Type B pancreatic cell (in vitro differentiated cells): ENCODE measurements around the gene SMYD3. TPM values are rescaled to one million over a fixed set of nuclear protein-coding genes. Genes with fewer than 3 reads are reported as not detected.

ENCODE experiments used
- DNase-seq: peaks from one replicate; pipeline ENCODE4 v3.0.0; 2021; ENCODE audit warnings: mixed read lengths; ENCODE audit not compliant: unreplicated experiment; ENCODE audit errors: extremely low spot score
- H3K27ac Mint-ChIP-seq: 2 replicates; pipeline ENCODE4 v1.8.0; 2021; ENCODE audit warnings: mild to moderate bottlenecking, mixed read lengths
- H3K27me3 Mint-ChIP-seq: 2 replicates; pipeline ENCODE4 v1.8.0; 2021; ENCODE audit warnings: mixed read lengths
- H3K36me3 Mint-ChIP-seq: 2 replicates; pipeline ENCODE4 v1.8.0; 2021; ENCODE audit warnings: mixed read lengths
- H3K4me1 Mint-ChIP-seq: one replicate; pipeline ENCODE4 v1.8.0; 2021; ENCODE audit warnings: mixed read lengths; ENCODE audit not compliant: unreplicated experiment
- H3K4me3 Mint-ChIP-seq: 2 replicates; pipeline ENCODE4 v1.8.0; 2021; ENCODE audit warnings: mild to moderate bottlenecking, mixed read lengths
- H3K9me3 Mint-ChIP-seq: 2 replicates; pipeline ENCODE4 v1.8.0; 2021; ENCODE audit warnings: mixed read lengths
- total RNA-seq: library from RNA; stranded (reverse); gene quantifications from 2 replicates; pipeline ENCODE4 v1.2.1, GENCODE V29; 2021; ENCODE audit warnings: low replicate concordance
- TF ChIP-seq, protein P1 (sequence below): fragments of 200-600 bp; sonication (generic); conservative IDR thresholded peaks from 2 replicates; pipeline ENCODE4 v1.5.0; 2021; ENCODE audit warnings: antibody characterized with exemption, mild to moderate bottlenecking

Gene SMYD3
- total RNA-seq, 1 donor from 2014 or later = 19.4 TPM

DNA sequence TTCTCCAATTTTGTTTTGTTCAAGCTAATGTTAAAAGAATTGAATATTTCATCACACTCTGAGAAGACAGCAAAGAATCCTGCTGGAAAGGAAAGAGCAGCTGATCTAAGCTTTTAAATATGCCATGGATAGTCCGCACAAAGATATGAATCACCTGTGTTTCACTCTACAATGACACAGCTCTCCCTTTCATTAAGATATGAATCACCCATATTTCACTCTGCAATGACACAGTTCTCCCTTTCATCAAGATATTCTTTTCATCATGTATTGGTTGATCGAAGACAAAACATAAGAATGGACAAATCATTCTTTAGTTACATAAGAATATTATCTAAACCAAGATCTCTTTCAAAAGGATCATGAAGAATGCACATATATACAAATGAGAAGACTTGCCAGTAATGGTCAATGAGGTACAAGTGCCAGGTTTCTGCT lies 367.3 kb downstream of the SMYD3 start:
- Mint-ChIP-seq H3K4me3 (no peak overlapping the region), H3K4me1 (no peaks in the 10 kb centered on the region), H3K27me3 (no peaks in the 10 kb centered on the region), H3K36me3 (no peaks in the 10 kb centered on the region), H3K27ac (no peak overlapping the region), H3K9me3 (peaks cover 6% of the 10 kb centered on the region)
- no peak for DNase-seq
- TF ChIP-seq, protein P1, sequence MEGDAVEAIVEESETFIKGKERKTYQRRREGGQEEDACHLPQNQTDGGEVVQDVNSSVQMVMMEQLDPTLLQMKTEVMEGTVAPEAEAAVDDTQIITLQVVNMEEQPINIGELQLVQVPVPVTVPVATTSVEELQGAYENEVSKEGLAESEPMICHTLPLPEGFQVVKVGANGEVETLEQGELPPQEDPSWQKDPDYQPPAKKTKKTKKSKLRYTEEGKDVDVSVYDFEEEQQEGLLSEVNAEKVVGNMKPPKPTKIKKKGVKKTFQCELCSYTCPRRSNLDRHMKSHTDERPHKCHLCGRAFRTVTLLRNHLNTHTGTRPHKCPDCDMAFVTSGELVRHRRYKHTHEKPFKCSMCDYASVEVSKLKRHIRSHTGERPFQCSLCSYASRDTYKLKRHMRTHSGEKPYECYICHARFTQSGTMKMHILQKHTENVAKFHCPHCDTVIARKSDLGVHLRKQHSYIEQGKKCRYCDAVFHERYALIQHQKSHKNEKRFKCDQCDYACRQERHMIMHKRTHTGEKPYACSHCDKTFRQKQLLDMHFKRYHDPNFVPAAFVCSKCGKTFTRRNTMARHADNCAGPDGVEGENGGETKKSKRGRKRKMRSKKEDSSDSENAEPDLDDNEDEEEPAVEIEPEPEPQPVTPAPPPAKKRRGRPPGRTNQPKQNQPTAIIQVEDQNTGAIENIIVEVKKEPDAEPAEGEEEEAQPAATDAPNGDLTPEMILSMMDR = no peak

DNA sequence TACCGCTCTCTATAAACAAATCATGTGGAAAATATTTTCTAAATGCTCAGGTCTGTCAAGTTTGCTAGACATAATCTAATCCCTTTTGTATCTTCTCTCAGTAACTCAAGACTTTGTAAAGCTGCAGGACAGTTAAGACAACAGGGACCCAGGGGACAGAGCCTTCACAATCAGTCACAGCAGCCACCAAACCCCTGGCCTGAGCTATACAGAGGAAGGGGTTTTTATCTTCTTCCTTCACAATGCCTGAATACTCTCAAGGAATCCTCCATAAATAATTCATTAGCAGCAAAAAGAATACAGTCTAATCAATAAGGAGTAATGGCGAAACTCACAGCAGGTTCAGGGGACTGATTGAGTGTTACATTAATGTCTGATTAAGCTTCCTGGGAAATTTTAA lies 368.3 kb downstream of the SMYD3 start:
- TF ChIP-seq, protein P1 = no peak
- no peaks in the 10 kb centered on the region for H3K36me3 Mint-ChIP-seq
- no peak overlapping the region for H3K27ac Mint-ChIP-seq
- H3K9me3 Mint-ChIP-seq = peaks cover 6% of the 10 kb centered on the region
- no peaks in the 10 kb centered on the region for H3K4me1 Mint-ChIP-seq
- H3K27me3 Mint-ChIP-seq = no peaks in the 10 kb centered on the region
- DNase-seq = no peak
- H3K4me3 Mint-ChIP-seq = no peak overlapping the region

DNA sequence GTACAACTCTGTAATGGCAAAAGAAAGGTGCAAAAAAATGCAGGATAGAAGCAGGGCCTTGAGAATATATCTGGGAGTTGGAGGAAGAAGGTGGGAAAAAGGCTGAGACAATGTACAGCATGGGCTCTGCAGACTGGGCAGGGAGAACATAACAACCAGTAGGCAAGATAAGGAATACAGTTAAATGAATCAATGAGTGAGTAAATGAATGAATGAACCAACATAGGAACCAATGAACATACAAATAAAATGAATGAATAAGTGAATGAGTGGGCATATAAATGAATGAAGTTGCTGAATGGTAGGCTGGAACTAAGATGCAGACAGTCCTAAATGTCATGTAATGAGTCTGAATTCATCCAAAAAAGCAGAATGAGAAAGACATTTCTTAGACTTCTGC lies 370.6 kb downstream of the SMYD3 start:
- Mint-ChIP-seq H3K4me3 (no peak overlapping the region), H3K9me3 (peaks cover 6% of the 10 kb centered on the region), H3K27ac (no peak overlapping the region)

DNA sequence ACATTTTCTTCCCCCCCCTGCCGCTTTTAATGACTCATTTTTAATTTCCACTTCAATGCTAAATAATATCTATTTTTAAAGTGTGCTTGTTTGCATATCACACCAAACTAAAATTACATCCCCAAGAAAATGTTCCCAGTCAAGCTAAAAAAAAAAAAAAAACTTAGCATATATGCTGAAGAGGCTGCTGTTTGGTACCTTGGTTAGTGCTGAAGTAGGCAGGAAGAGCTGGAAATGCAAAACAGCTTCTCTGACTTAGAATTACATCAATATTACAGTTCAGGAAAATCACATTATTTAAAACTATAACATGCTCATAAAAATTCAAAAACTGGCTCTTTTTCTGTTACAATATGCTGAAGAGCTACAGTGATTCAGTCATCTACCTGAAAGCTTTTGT lies 372.3 kb downstream of the SMYD3 start:
- H3K4me3 Mint-ChIP-seq = no peak overlapping the region
- H3K27me3 Mint-ChIP-seq = no peaks in the 10 kb centered on the region
- H3K4me1 Mint-ChIP-seq = no peaks in the 10 kb centered on the region
- no peak for DNase-seq
- H3K9me3 Mint-ChIP-seq = peaks cover 3% of the 10 kb centered on the region
- TF ChIP-seq, protein P1 = no peak
- H3K36me3 Mint-ChIP-seq = no peaks in the 10 kb centered on the region
- H3K27ac Mint-ChIP-seq = no peak overlapping the region

More for the DNA sequence above, 370.6 kb downstream of the SMYD3 start:
- TF ChIP-seq, protein P1 = no peak
- H3K4me1 Mint-ChIP-seq = no peaks in the 10 kb centered on the region
- DNase-seq = no peak
- no peaks in the 10 kb centered on the region for H3K36me3 Mint-ChIP-seq
- no peaks in the 10 kb centered on the region for H3K27me3 Mint-ChIP-seq

DNA sequence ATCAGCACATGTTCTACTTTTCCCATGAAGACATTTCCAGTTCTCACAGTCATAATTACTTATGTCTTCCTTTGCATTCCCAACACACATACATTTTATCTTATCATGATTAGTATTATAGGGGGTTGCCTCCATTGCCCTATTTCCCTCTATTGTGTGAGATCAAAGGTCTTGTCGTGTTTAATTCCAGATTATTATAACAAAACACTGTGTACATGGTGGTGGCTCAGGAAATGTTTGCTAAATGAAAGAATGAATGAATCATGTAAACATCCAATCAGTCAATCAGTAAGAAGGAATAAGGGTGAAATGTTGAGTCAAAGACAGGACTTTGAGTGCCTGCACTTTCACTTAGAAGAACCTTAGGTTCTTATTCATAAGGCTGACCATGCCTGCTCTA lies 376.0 kb downstream of the SMYD3 start:
- H3K4me3 Mint-ChIP-seq = no peak overlapping the region
- TF ChIP-seq, protein P1 = no peak
- DNase-seq = no peak
- H3K9me3 Mint-ChIP-seq = no peaks in the 10 kb centered on the region
- no peak overlapping the region for H3K27ac Mint-ChIP-seq
- no peaks in the 10 kb centered on the region for H3K27me3 Mint-ChIP-seq
- H3K36me3 Mint-ChIP-seq = no peaks in the 10 kb centered on the region
- H3K4me1 Mint-ChIP-seq = no peaks in the 10 kb centered on the region

DNA sequence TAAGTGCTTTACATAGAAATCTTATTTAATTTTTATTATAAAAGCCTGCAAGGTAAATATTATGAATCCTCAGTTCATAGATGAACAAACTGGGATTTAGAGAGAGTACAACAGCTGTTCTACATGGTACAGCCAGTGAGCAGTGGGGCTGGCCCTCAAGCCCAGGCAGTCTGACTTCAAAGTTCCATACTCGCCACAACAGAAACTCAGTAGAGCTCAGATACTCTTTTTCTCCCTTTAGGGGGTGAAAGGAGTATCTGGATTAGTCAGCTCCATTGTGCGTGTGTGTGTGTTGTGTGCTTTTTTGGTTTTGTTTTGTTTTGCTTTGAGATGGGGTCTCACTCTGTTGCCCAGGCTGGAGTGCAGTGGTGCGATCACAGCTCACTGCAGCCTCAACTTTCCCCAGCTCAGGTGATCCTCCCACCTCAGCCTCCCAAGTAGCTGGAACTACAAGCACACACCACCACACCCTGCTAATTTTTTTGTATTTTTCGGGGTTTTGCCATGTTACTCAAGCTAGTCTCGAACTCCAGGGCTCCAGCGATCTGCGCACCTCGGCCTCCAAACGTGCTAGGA lies 378.5 kb downstream of the SMYD3 start:
- Mint-ChIP-seq H3K9me3 (no peaks in the 10 kb centered on the region), H3K4me1 (no peaks in the 10 kb centered on the region), H3K36me3 (no peaks in the 10 kb centered on the region), H3K4me3 (no peak overlapping the region), H3K27ac (no peak overlapping the region), H3K27me3 (no peaks in the 10 kb centered on the region)
- TF ChIP-seq, protein P1 = no peak
- DNase-seq = no peak
